Measurements from ENCODE around the gene ORAI3.
A peak's percentile ranks its signal among the peaks of the same experiment; 100 is the strongest.

Gene ORAI3

DNA sequence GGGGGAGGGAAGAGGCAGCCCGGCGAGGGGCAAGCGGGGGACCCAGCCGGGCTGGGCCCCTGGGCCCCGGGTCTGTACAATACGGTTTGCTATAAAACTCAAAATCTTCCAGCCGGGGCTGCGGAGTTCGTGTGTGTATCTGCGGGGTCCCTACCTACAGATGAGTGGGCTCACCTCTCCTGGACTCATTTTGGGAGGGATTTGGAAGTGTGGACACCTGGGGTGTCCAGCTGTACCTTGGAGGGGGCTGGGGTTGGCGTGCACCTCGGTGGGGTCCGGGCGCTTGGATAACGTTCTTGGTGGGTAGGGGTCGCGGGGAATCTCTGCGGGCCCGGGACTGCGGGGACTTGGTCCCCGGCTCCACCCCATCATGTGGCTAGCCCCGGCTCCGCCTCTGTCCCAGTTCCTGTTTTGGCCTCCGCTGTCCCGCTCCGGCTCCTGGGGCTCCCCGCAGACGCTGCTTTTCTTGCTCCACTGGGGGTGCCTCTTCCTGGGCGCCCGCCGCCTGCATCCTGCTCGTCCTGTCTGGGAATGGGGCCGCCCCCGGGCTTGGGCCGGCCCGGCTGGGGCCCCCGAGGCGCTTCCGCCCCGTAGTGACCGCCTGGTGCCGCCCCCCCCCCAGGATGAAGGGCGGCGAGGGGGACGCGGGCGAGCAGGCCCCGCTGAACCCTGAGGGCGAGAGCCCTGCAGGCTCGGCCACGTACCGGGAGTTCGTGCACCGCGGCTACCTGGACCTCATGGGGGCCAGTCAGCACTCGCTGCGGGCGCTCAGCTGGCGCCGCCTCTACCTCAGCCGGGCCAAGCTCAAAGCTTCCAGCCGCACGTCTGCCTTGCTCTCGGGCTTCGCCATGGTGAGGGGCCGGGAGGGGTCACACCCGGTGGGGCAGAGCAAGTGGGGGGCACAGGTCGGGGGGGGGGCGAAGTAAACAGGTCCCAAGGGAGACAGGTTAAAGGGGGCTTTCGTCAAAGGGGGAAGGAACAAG, at the start of gene ORAI3:
Gene ORAI3 (plus strand): TSS at position 402 of the 983 bp plus-strand sequence. CDS start 222 bp downstream, at position 624.
- H3K4me1 Mint-ChIP-seq = peaks cover 15% of the 10 kb centered on the region
- no peaks in the 10 kb centered on the region for H3K27me3 Mint-ChIP-seq
- H3K36me3 Mint-ChIP-seq (ENCODE audit: low read depth) = peaks cover 10% of the 10 kb centered on the region
- peak within 1 kb of the TSS; percentile 82 for H3K4me3 Mint-ChIP-seq
- DNase-seq (peak; percentile 61), ATAC-seq (peak; percentile 49)
- peak within 1 kb of the TSS; percentile 76 for H3K27ac Mint-ChIP-seq
- no peaks in the 10 kb centered on the region for H3K9me3 Mint-ChIP-seq

DNA sequence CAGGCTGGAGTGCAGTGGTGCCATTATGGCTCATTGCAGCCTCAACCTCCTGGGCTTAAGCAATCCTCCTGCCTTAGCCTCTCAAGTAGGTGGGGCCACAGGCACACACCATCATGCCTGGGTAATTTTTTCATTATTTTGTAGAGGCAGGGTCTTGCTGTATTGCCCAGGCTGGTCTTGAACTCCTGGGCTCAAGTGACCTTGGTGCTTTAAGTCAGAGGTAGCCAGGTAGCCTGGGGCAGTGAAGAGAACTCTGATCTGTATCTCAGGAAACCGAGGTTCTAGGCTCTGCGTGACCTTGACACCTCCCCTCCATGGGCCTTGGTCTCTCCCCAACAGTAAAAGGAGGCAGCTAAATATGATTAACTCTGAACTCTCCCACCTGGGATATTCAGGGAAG, 49.1 kb upstream of the ORAI3 start:
- no peak for ATAC-seq
- Mint-ChIP-seq H3K36me3 (ENCODE audit: low read depth) (no peaks in the 10 kb centered on the region), H3K4me1 (peaks cover 45% of the 10 kb centered on the region), H3K27ac (no peak overlapping the region), H3K27me3 (no peaks in the 10 kb centered on the region), H3K4me3 (no peak overlapping the region), H3K9me3 (peaks cover 5% of the 10 kb centered on the region)
- DNase-seq = no peak

DNA sequence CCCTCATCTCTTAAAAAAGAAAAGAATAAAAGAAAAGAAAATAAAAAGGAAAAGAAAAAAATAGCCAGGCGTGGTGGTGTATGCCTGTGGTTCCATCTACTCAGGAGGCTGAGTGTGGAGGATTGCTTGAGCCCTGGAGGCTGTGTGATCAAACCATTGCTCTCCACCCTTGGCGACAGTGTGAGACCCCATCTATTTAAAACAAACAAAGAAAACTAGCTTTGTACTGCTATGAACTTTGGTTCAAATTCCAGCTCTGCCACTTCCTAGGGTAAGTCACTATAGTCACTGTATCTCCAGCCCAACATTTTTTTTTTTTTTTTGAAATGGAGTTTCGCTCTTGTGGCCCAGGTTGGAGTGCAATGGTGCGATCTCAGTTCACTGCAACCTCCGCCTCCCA, 48.3 kb upstream of the ORAI3 start:
- DNase-seq = no peak
- H3K4me1 Mint-ChIP-seq = peaks cover 39% of the 10 kb centered on the region
- no peak for ATAC-seq
- no peaks in the 10 kb centered on the region for H3K36me3 Mint-ChIP-seq (ENCODE audit: low read depth)
- H3K27ac Mint-ChIP-seq = no peak overlapping the region
- H3K4me3 Mint-ChIP-seq = no peak overlapping the region
- no peaks in the 10 kb centered on the region for H3K27me3 Mint-ChIP-seq
- peaks cover 5% of the 10 kb centered on the region for H3K9me3 Mint-ChIP-seq

DNA sequence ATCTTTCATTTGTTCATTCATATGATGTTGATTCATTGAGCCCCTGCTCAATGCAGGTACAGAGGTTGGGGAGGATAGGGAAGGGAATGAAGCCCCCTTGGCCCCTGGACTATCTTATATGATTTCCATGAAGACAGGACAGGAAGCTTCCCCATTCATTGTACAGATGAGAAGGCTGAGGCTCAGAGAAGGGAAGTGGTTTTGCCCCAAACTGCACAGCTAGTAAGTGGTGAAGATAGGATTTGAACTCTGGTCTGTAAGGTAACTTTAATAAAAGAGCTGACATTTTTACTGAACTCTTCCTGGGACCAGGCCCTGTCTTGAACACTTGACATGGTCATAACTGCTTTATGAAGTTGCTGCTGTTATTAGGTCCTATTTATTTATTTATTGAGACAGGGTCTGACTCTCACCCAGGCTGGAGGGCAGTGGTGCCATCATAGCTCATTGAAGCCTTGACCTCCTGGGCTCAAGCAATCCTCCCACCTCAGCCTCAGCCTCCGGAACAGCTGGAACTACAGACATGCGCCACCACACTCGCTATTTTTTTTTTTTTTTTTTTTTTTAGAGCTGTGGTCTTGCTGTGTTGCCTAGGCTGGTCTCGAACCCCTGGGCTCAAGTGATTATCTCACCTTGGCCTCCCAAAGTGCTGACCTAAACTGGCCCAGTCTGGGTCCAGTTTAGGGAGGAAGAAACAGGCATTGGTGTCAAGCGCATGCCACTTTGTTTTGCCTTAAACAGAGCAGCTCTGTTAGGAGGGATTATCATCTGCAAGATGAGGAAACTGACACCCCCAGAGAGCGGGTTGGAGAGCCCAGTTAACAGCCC, 47.5 kb upstream of the ORAI3 start:
- DNase-seq (no peak), ATAC-seq (no peak)
- H3K36me3 Mint-ChIP-seq (ENCODE audit: low read depth) = no peaks in the 10 kb centered on the region
- peak overlapping the region; percentile 70 for H3K27ac Mint-ChIP-seq
- peaks cover 5% of the 10 kb centered on the region for H3K9me3 Mint-ChIP-seq
- peak overlapping the region; percentile 71 for H3K4me3 Mint-ChIP-seq
- H3K27me3 Mint-ChIP-seq = no peaks in the 10 kb centered on the region
- peaks cover 33% of the 10 kb centered on the region for H3K4me1 Mint-ChIP-seq

DNA sequence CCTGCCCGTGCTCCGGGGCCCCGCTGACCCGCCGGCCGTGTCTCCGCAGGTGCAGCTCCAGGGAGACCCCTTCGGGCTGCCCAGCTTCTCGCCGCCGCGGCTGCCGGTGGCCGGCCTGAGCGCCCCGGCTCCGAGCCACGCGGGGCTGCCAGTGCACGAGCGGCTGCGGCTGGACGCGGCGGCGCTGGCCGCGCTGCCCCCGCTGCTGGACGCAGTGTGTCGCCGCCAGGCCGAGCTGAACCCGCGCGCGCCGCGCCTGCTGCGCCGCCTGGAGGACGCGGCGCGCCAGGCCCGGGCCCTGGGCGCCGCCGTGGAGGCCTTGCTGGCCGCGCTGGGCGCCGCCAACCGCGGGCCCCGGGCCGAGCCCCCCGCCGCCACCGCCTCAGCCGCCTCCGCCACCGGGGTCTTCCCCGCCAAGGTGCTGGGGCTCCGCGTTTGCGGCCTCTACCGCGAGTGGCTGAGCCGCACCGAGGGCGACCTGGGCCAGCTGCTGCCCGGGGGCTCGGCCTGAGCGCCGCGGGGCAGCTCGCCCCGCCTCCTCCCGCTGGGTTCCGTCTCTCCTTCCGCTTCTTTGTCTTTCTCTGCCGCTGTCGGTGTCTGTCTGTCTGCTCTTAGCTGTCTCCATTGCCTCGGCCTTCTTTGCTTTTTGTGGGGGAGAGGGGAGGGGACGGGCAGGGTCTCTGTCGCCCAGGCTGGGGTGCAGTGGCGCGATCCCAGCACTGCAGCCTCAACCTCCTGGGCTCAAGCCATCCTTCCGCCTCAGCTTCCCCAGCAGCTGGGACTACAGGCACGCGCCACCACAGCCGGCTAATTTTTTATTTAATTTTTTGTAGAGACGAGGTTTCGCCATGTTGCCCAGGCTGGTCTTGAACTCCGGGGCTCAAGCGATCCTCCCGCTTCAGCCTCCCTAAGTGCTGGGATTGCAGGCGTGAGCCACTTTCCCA, 46.6 kb upstream of the ORAI3 start:
- Mint-ChIP-seq H3K9me3 (peaks cover 5% of the 10 kb centered on the region), H3K4me3 (peak overlapping the region; percentile 89), H3K27me3 (no peaks in the 10 kb centered on the region), H3K27ac (peak overlapping the region; percentile 98), H3K36me3 (ENCODE audit: low read depth) (no peaks in the 10 kb centered on the region), H3K4me1 (peaks cover 26% of the 10 kb centered on the region)
- peak; percentile 68 for DNase-seq
- ATAC-seq = peak; percentile 79

DNA sequence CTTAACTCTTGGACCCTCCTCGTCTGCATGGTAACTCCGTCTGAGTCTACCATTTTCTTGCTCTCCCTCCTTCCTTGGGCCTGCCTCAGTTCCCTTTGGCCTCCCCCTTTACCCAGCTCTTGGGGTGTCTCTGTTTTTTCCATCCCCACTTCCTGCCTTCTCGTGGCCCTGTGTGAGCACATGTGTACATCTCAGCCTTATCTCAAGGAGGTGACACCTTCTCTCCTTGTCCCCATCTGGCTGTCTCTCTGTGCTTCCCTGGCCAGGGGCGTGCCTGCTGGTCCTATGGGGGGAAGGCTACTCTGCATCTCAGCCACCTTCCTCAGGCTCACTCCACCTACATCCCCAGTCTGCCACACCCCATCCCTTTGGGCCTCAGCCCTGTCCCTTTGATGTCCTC, 45.9 kb upstream of the ORAI3 start:
- peak; percentile 45 for DNase-seq
- Mint-ChIP-seq H3K4me3 (peak overlapping the region; percentile 89), H3K9me3 (peaks cover 5% of the 10 kb centered on the region), H3K4me1 (peaks cover 25% of the 10 kb centered on the region), H3K27me3 (no peaks in the 10 kb centered on the region), H3K27ac (peak overlapping the region; percentile 98), H3K36me3 (ENCODE audit: low read depth) (no peaks in the 10 kb centered on the region)
- peak; percentile 48 for ATAC-seq

DNA sequence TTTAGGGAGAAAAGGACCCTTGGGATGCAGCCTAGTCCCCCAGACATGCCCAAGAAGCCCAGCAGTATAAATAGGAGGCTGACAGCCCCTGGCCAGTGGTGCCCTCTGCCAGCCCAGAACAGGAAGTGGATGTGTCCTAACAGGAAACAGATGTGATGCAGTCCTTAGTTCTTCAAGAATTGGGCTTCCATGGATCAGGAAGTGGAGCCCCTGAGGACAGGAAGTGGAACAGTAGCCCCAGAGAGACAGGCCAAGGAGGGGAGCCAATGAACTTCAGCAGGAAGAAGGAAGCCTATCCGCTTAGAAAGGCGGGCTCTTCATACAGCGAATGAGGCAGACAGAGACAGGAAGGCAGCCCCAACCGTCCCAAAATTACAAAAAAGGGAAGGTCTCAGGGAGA, 45.3 kb upstream of the ORAI3 start:
- peaks cover 5% of the 10 kb centered on the region for H3K9me3 Mint-ChIP-seq
- DNase-seq (peak; percentile 25), ATAC-seq (no peak)
- no peaks in the 10 kb centered on the region for H3K27me3 Mint-ChIP-seq
- H3K4me1 Mint-ChIP-seq = peaks cover 25% of the 10 kb centered on the region
- H3K36me3 Mint-ChIP-seq (ENCODE audit: low read depth) = no peaks in the 10 kb centered on the region
- H3K27ac Mint-ChIP-seq = peak overlapping the region; percentile 98
- no peak overlapping the region for H3K4me3 Mint-ChIP-seq

DNA sequence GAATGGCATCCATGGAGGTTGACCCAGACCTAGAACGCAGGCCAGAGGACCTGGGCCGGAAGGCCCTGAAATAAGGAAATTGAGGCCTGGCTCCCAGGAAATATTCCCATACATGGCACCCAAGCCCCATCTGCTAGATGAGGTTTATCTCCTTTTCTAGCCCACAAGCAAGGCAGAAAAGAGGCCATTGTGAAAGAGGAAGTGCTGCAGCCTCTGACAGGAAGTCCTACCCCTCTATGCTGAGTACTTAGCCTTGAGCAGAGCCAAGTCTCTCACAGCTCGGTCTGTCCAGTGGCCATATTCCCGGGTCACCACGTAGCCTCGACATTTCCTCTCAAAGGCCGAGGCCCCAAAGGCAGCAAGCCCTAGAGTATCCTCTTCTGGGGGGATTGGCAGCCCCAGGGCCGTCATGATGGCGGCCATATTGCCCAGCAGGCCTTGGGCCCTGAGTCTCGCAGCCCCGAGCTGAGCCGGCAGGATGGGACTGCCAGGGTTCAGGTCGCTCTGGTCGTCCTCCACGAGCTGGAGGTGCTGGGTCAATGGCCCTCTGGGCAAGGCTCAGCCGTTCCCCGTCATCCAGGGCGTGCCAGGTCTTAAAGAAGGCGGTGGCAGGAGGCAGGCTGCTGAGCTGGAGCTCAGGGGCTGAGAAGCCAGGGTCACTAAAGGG, 44.6 kb upstream of the ORAI3 start:
- Mint-ChIP-seq H3K27ac (peak overlapping the region; percentile 98), H3K9me3 (peaks cover 5% of the 10 kb centered on the region), H3K36me3 (ENCODE audit: low read depth) (no peaks in the 10 kb centered on the region), H3K4me1 (peaks cover 25% of the 10 kb centered on the region), H3K27me3 (no peaks in the 10 kb centered on the region), H3K4me3 (no peak overlapping the region)
- DNase-seq (no peak), ATAC-seq (no peak)

DNA sequence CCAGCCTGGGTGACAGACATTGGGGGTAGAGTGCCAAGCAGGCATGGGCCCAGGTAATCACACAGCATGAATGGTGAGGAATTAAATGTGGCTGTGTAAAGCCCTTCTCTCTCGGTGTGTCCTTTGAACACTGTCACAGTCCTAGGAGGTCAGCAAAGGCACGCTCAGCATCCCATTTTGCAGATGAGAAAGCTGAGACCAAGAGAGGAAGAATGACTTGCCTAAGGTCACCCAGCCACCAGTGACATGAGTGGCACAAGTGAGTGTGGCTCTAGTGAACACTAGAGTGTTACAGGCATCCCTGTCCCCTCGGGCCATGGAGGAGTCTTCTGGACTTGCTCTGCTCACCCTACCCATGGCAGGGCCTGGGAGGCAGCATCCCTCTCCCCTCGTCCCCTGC, 41.8 kb upstream of the ORAI3 start:
- Mint-ChIP-seq H3K4me3 (no peak overlapping the region), H3K36me3 (ENCODE audit: low read depth) (no peaks in the 10 kb centered on the region), H3K4me1 (peaks cover 19% of the 10 kb centered on the region), H3K27ac (no peak overlapping the region), H3K9me3 (peaks cover 5% of the 10 kb centered on the region), H3K27me3 (no peaks in the 10 kb centered on the region)
- ATAC-seq (no peak), DNase-seq (no peak)

DNA sequence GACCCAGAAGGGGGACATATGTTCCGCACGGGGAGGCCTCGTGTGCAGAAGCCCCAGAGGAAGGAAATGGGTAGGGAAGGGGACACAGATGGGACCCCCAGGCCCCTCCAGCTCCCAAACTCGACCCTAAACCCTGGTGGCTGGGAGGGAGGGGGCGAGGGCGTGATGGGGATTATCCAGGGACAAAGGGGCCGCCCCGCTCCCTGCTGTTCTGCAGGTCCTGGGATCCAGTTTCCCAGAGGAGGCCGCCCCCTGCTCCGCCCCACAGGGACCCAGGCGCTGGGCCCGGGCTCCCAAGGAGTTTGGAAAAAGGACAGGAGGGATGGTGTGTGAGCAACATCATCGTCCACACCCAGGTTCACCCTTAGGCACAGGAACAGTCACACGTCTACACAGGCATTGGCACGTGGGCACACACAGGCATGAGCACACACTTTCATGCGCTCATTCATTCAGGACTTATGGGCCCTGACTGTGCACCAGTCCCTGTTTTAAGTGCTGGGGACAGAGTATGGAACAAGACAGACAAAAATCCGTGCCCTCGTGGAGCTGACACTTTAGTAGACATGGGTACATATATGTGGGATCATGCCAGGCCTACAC, 38.3 kb upstream of the ORAI3 start:
- no peak for DNase-seq
- no peak overlapping the region for H3K4me3 Mint-ChIP-seq
- H3K27ac Mint-ChIP-seq = no peak overlapping the region
- no peak for ATAC-seq
- no peaks in the 10 kb centered on the region for H3K36me3 Mint-ChIP-seq (ENCODE audit: low read depth)
- H3K27me3 Mint-ChIP-seq = no peaks in the 10 kb centered on the region
- H3K4me1 Mint-ChIP-seq = peaks cover 3% of the 10 kb centered on the region
- no peaks in the 10 kb centered on the region for H3K9me3 Mint-ChIP-seq

DNA sequence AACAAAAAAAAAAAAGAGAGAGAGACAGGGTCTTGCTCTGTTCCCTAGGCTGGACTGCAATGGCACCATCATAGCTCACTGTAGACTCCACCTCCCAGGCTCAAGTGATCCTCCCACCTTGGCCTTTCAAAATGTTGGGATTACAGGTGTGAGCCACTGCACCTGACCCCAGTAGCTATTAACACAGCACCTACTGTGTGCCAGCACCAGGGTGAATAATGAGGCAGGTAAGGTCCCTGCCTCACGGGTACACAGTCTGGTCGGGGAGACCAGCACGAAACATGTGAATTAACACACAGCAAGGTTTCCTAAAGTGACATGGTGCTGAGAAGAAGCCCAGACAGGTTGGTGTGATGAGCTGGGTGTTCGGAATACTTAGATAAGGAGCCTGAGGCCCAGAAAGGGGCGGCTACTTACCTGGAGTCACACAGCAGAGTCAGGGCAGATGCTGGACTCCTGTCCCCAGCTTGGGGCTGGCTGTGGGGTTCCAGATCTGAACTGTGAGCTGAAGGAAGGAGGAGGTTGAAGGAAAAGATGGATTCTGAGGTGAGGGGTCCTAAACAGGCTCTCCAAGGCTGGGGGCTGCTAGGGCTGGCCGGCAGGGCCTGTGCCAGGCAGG, 36.0 kb upstream of the ORAI3 start:
- no peak for DNase-seq
- no peaks in the 10 kb centered on the region for H3K27me3 Mint-ChIP-seq
- no peak overlapping the region for H3K4me3 Mint-ChIP-seq
- H3K9me3 Mint-ChIP-seq = no peaks in the 10 kb centered on the region
- no peak for ATAC-seq
- peaks cover under 1% of the 10 kb centered on the region for H3K4me1 Mint-ChIP-seq
- no peaks in the 10 kb centered on the region for H3K36me3 Mint-ChIP-seq (ENCODE audit: low read depth)
- no peak overlapping the region for H3K27ac Mint-ChIP-seq

DNA sequence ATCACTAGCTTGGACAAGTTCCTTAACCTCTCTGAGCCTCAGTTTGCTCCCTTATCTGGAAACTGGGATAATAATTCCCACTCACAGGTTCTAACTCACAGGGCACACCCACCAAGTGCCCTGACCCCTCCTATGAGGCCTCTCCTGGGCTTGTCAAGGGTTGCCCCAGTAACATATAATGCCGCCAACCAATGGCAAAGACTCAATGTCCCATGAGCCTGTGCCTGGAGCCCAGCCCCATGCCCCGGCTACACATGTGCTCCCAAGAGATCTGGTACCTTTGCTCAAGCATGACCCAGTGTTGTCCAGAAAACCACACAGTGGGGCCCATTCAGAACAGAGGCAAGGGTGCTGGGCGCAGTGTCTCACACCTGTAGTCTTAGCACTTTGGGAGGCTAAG, 34.0 kb upstream of the ORAI3 start:
- H3K4me3 Mint-ChIP-seq = no peak overlapping the region
- no peaks in the 10 kb centered on the region for H3K9me3 Mint-ChIP-seq
- no peak for ATAC-seq

DNA sequence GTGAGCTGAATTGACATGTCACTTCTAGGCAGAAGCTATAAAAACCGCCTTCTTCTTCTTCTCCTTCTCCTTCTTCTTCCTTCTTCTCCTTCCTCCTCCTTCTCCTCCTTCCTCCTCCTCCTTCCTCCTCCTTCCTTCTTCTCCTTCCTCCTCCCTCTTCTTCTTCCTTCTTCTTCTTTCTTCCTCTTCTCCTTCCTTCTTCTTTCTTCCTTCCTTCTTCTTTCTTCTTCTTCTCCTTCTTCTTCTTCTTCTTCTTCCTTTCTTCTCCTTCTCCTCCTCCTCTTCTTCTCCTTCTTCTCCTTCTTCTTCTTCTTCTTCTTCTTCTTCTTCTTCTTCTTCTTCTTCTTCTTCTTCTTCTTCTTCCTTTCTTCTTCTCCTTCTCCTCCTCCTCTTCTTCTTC, 30.3 kb upstream of the ORAI3 start:
- no peak for DNase-seq

More for the DNA sequence above, 34.0 kb upstream of the ORAI3 start:
- Mint-ChIP-seq H3K36me3 (ENCODE audit: low read depth) (no peaks in the 10 kb centered on the region), H3K4me1 (no peaks in the 10 kb centered on the region), H3K27ac (no peak overlapping the region), H3K27me3 (no peaks in the 10 kb centered on the region)
- no peak for DNase-seq

More for the DNA sequence above, 30.3 kb upstream of the ORAI3 start:
- Mint-ChIP-seq H3K4me1 (peaks cover 6% of the 10 kb centered on the region), H3K27me3 (no peaks in the 10 kb centered on the region), H3K36me3 (ENCODE audit: low read depth) (no peaks in the 10 kb centered on the region), H3K9me3 (no peaks in the 10 kb centered on the region), H3K27ac (no peak overlapping the region), H3K4me3 (no peak overlapping the region)
- ATAC-seq = no peak

Measured in activated naive CD8-positive, alpha-beta T cell treated with anti-CD3 and anti-CD28 coated beads, Interleukin-2, amount 50 U/mL, for 24 hours (primary cell).